ENCODE results near the gene ANAPC13.

DNA sequence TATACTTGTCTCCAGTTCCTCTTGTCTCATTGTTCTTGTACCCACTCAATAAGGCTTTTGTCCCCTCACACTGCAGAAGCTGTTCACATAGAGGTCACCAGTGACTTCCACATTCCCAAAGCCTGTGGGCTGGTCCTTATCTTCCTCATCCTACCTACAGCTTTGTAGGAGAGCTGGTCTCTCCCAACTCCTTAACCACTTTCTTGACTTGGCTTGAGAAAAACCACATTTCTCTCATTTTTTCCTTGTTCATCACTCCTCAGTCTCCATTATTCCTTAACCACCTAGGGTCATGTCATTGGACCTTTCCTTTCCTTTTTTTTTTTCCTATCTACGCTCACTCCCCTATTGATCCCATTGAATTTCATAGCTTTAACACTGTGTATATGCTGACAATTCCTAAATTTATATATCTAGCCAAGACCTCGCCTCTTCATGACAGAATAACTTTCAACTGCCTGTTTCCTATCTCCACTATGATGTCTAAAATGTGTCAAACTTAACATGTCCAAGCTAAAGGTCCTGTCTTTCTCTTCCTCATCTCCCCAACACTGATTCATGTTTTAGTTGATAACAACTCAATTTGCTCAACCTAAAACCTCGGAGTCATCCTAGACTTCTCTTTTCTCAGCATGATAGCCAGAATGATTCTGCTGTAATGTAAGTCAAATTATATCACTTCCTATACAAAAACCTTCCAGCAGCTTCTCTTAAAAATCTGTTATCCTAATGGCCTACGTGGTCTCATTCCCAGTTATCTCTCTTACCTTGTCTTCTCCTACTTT, 49.6 kb upstream of the ANAPC13 start:
- TF ChIP-seq, protein P1, sequence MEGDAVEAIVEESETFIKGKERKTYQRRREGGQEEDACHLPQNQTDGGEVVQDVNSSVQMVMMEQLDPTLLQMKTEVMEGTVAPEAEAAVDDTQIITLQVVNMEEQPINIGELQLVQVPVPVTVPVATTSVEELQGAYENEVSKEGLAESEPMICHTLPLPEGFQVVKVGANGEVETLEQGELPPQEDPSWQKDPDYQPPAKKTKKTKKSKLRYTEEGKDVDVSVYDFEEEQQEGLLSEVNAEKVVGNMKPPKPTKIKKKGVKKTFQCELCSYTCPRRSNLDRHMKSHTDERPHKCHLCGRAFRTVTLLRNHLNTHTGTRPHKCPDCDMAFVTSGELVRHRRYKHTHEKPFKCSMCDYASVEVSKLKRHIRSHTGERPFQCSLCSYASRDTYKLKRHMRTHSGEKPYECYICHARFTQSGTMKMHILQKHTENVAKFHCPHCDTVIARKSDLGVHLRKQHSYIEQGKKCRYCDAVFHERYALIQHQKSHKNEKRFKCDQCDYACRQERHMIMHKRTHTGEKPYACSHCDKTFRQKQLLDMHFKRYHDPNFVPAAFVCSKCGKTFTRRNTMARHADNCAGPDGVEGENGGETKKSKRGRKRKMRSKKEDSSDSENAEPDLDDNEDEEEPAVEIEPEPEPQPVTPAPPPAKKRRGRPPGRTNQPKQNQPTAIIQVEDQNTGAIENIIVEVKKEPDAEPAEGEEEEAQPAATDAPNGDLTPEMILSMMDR (IDR thresholded peaks at IDR 0.05; ENCODE audit: low read length), result no peak
- TF ChIP-seq EZH2 (optimal IDR thresholded peaks at IDR 0.05; ENCODE audit: low read depth, low read length), result no peak
